ENCODE results near the gene C1QTNF5. TPM values are rescaled to one million over a fixed set of nuclear protein-coding genes. Genes with fewer than 3 reads are reported as not detected.

The C1QTNF5 gene
- total RNA-seq, 5 donors from 2014 or later (not counting 1 experiment from before 2014, with no cell fraction given): not detected

DNA sequence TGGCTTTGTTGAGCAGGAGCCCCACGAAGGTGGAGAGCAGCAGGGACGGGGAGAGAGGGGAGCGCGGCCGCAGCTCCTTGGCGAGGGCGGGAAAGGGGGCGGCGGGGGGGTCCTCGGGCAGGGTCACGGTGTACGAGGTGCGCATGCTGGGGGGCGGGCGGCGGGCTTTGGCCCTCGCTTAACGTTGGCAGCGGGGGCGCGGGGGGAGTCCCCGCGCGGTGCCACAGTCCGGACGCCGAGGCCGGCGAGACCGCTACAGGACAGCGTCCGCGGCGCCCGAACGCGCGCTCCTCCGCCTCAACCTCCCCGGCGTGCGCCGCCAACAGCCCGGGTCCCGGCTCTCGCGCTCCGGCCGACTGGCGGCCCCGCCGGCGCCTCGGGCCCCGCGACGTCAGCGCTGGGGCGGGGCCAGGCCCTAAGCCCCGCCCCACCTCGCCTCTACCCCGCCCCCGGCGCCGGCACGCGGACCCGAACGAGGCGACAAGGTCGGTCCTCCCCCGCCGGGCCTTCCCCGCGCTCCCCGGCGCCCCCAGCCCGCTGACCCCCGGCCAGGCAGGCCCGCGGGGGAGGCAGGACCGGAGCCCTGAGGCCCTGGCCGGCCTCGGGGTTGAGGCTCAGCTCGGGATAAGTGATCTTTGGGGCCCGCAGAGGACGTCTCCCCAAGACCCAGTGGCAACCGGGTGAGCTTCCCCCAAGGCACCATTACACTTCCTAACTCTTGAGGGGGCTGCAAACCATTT is 23.3 kb upstream of the C1QTNF5 start:
- peak in 20 of 35 experiments; percentile 11 to 69 (median 33) for DNase-seq
- no peak overlapping the region for H3K27ac Mint-ChIP-seq
- H3K36me3 ChIP-seq (ENCODE audit: control insufficient read depth in 2 of 2, extremely low read depth in 1 of 2, insufficient read depth in 1 of 2, low read length in 1 of 2): no peaks in the 10 kb centered on the region
- no peak overlapping the region for H3K27ac ChIP-seq (ENCODE audit: low read length)
- WGBS (ENCODE audit: insufficient coverage): 2% methylated on average over 76 of the region's 88 CpGs
- H3K4me3 Mint-ChIP-seq: peak overlapping the region; percentile 73 to 85 (median 79)
- CTCF ChIA-PET: interaction anchor here (0.5 to 1.6 kb wide), 4 partner anchors 8 to 81 kb away, joined by 3 to 7 read pairs (median 6); no protein-coding TSS in a partner anchor
- no peaks in the 10 kb centered on the region for H3K36me3 Mint-ChIP-seq
- POLR2A ChIA-PET: no interaction called here
- H3K9me3 ChIP-seq: no peaks in the 10 kb centered on the region
- peak overlapping the region; percentile 23 to 32 for H3K4me3 ChIP-seq (ENCODE audit: control insufficient read depth in 1 of 2, extremely low read depth in 1 of 2, low read length in 1 of 2)
- peaks cover 8 to 14% (median 9%) of the 10 kb centered on the region in 3 donors for H3K4me1 Mint-ChIP-seq
- H3K9me3 Mint-ChIP-seq: no peaks in the 10 kb centered on the region
- H3K27me3 ChIP-seq (replicated peaks in 1 of 2; ENCODE audit: control insufficient read depth in 2 of 2, extremely low read depth in 1 of 2, insufficient read depth in 2 of 2, low read length in 1 of 2): peaks cover 12 to 62% of the 10 kb centered on the region in 2 experiments
- H3K4me1 ChIP-seq (ENCODE audit: control insufficient read depth in 1 of 2, extremely low read depth in 1 of 2, insufficient read depth in 2 of 2, low read length in 2 of 2): peaks cover 0 to 14% of the 10 kb centered on the region in 2 experiments
- ATAC-seq (replicated peaks in 1 of 4): peak; percentile 86 to 91 (median 89)
- H3K27me3 Mint-ChIP-seq: peaks cover 34 to 53% of the 10 kb centered on the region in 2 donors

DNA sequence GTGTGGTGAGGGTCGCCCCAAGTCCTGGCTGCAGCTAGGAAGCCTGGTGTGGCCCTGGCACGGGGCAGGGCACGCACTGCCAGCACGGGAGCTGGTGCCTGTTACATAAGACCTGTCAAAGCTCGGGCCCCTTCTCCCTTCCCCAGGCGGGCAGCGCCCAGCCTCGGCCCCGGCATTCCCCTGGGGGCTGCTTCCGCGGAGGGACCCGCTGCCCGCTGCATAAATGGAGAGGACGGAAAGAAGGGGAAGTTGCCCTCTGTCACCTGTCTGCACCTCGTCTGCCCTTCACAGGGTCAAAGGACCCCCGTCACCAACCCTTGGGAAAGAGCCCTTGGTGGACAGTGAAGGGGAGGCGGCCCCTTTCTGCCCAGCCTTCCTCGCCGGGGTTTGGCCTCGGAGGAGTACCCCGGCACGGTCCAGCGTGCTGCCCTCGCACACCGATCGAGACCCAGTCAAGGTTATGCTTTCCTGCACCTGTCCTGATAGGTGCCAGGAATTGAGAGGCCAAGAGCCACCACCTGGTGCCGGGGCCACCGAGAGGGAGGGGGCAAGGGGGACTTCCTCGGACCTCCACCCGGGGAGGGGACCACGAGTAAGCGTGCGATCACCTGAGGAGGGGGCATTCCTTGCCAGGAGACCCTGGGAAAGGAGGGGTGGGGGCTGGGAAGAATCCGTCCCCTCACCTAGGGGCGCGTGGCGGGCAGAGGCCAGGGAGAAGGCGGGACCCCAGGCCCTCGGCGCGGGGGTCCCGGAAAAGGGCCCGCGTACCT is 22.6 kb upstream of the C1QTNF5 start:
- Histone ChIP-seq H3K4me3 (ENCODE audit: control insufficient read depth in 1 of 2, extremely low read depth in 1 of 2, low read length in 1 of 2) (peak overlapping the region in 1 of 2 donors; percentile 23), H3K27ac (ENCODE audit: low read length) (no peak overlapping the region), H3K4me1 (ENCODE audit: control insufficient read depth in 1 of 2, extremely low read depth in 1 of 2, insufficient read depth in 2 of 2, low read length in 2 of 2) (peaks cover 0 to 14% of the 10 kb centered on the region in 2 experiments), H3K36me3 (ENCODE audit: control insufficient read depth in 2 of 2, extremely low read depth in 1 of 2, insufficient read depth in 1 of 2, low read length in 1 of 2) (no peaks in the 10 kb centered on the region), H3K27me3 (replicated peaks in 1 of 2; ENCODE audit: control insufficient read depth in 2 of 2, extremely low read depth in 1 of 2, insufficient read depth in 2 of 2, low read length in 1 of 2) (peaks cover 12 to 54% of the 10 kb centered on the region in 2 experiments), H3K9me3 (no peaks in the 10 kb centered on the region)
- no peak overlapping the region for H3K27ac Mint-ChIP-seq
- H3K27me3 Mint-ChIP-seq: peaks cover 31 to 52% of the 10 kb centered on the region in 2 donors
- no peaks in the 10 kb centered on the region for H3K36me3 Mint-ChIP-seq
- CTCF ChIA-PET: interaction anchor here in 1 of 2 donors (0.5 kb wide), 1 partner anchor 507 kb away, joined by 3 read pairs; no protein-coding TSS in a partner anchor
- ATAC-seq (replicated peaks in 1 of 4): no peak
- POLR2A ChIA-PET: interaction anchor here in 1 of 2 donors (0.5 kb wide), 1 partner anchor 150 kb away, joined by 6 read pairs; no protein-coding TSS in a partner anchor
- DNase-seq: no peak
- WGBS (ENCODE audit: insufficient coverage): 29% methylated on average over 29 of the region's 44 CpGs
- H3K4me3 Mint-ChIP-seq: peak overlapping the region; percentile 31 to 67 (median 34)
- H3K9me3 Mint-ChIP-seq: no peaks in the 10 kb centered on the region
- peaks cover 8 to 14% (median 9%) of the 10 kb centered on the region in 3 donors for H3K4me1 Mint-ChIP-seq

DNA sequence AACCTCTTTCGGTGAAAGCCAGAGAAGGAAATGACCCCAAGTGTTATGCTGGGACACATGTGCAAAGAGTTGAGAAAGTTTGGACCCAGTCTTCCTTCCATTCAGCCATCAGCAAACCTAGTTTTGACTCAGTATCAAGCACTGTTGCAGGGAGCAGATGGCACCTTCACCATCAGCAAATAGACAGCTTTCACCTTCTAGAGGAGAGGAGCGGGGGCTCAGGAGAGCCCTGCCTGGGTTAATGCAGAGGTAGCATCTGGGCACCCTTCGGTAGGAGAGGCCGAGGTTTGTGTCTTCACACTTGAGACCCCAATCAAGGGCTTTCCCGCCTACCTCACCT is 22.0 kb upstream of the C1QTNF5 start:
- H3K4me1 ChIP-seq (ENCODE audit: control insufficient read depth in 1 of 2, extremely low read depth in 1 of 2, insufficient read depth in 2 of 2, low read length in 2 of 2): peaks cover 0 to 14% of the 10 kb centered on the region in 2 experiments
- no peaks in the 10 kb centered on the region for H3K36me3 Mint-ChIP-seq
- no peak for DNase-seq
- ChIA-PET CTCF (interaction anchor here in 1 of 2 donors (0.5 to 2.1 kb wide), 2 partner anchors 14 to 507 kb away, joined by 3 to 5 read pairs; no protein-coding TSS in a partner anchor), POLR2A (interaction anchor here in 1 of 2 donors (0.5 kb wide), 1 partner anchor 150 kb away, joined by 6 read pairs; no protein-coding TSS in a partner anchor)
- H3K27ac Mint-ChIP-seq: no peak overlapping the region
- peaks cover 8 to 14% (median 9%) of the 10 kb centered on the region in 3 donors for H3K4me1 Mint-ChIP-seq
- H3K27me3 ChIP-seq (replicated peaks in 1 of 2; ENCODE audit: control insufficient read depth in 2 of 2, extremely low read depth in 1 of 2, insufficient read depth in 2 of 2, low read length in 1 of 2): peaks cover 12 to 49% of the 10 kb centered on the region in 2 experiments
- no peak overlapping the region for H3K27ac ChIP-seq (ENCODE audit: low read length)
- H3K4me3 ChIP-seq (ENCODE audit: control insufficient read depth in 1 of 2, extremely low read depth in 1 of 2, low read length in 1 of 2): no peak overlapping the region
- H3K9me3 ChIP-seq: no peaks in the 10 kb centered on the region
- H3K4me3 Mint-ChIP-seq: peak overlapping the region in 1 of 3 donors; percentile 67
- no peaks in the 10 kb centered on the region for H3K9me3 Mint-ChIP-seq
- WGBS (ENCODE audit: insufficient coverage): 92% methylated on average over 5 of the region's 5 CpGs
- no peak for ATAC-seq (replicated peaks in 1 of 4)
- no peaks in the 10 kb centered on the region for H3K36me3 ChIP-seq (ENCODE audit: control insufficient read depth in 2 of 2, extremely low read depth in 1 of 2, insufficient read depth in 1 of 2, low read length in 1 of 2)
- peaks cover 30 to 46% of the 10 kb centered on the region in 2 donors for H3K27me3 Mint-ChIP-seq

DNA sequence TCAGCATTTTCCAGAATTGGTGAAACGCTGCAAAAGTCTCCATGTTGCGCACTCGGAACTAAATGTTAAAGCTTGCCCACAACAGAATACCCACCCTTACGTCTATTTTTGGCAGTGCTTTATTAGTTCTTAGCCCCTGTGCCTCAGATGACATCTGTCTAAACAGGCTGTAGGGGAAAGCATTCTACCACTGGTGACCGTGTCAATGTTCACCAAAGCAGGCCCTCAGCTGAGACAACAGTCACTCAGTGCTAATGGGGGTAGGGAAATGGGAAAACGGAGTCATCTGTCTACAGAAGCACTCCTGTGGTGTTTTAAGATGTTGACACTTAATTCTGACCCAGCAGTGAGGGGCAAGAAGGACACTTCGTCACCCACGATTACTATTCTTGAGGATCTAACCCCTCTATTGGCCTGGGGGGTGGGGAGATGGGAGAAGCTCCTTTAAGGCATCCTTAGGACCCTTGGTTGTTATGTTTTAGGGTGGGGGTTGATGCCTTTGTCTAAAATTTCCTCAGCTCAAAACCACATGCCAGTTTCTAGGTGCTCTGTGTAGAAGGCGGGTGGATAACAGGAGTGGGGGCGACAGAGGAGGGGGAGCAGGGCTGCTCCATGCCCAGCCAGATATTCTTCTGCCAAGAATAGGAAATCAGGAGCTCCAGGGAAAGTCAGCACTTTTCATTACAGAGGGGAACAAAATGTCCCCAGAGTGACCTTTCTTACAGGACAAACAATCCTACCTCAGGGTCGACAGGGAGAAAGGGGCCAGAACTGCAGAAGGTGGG is 21.4 kb upstream of the C1QTNF5 start:
- no peak overlapping the region for H3K27ac Mint-ChIP-seq

DNA sequence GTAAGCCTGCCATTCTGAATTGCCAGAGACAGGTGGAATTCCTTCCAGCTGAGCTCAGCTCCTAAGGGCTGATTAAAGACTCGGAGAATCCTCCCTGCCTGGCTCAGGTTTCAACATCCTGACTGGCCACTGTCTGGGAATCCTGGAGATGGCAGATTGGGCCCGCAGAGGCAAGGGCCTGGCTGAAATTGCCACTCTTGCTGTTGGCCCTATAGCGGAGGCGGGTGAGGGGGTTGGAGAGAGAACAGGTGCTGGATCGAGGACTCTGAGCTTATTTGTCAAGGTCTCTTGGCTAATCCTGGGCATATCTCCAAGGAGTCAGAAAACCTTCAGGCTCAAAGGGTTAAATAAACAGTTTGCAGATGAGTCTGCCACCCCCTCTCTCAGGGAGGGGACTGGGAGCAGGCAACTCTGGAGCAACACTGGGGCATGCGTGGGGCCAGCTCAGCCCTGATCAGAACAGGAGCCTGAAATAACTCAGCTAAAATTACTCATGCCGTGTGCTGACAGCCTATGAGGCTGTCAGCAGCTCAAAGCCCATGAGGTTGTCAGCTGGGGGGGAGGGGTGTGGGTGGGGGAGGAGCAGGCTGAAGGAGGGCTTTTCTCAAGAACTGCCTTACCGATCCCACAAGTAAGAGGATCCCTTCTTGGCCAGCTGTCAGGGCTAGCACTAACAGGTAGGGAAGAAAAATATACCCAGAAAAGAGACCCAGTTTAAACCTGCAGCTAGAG is 20.5 kb upstream of the C1QTNF5 start:
- Mint-ChIP-seq H3K36me3 (no peaks in the 10 kb centered on the region), H3K4me3 (no peak overlapping the region), H3K27me3 (peaks cover 15 to 33% of the 10 kb centered on the region in 2 donors), H3K27ac (no peak overlapping the region), H3K4me1 (peaks cover 9 to 19% (median 15%) of the 10 kb centered on the region in 3 donors), H3K9me3 (no peaks in the 10 kb centered on the region)
- ChIA-PET CTCF (interaction anchor here (0.6 to 2.1 kb wide), 6 partner anchors 12 to 372 kb away, joined by 3 to 5 read pairs (median 4); no protein-coding TSS in a partner anchor), POLR2A (interaction anchor here in 1 of 2 donors (0.6 kb wide), 1 partner anchor 23 kb away, joined by 8 read pairs; no protein-coding TSS in a partner anchor)
- Histone ChIP-seq H3K9me3 (no peaks in the 10 kb centered on the region), H3K27me3 (replicated peaks in 1 of 2; ENCODE audit: control insufficient read depth in 2 of 2, extremely low read depth in 1 of 2, insufficient read depth in 2 of 2, low read length in 1 of 2) (peaks cover 12 to 43% of the 10 kb centered on the region in 2 experiments), H3K4me1 (ENCODE audit: control insufficient read depth in 1 of 2, extremely low read depth in 1 of 2, insufficient read depth in 2 of 2, low read length in 2 of 2) (peaks cover 0 to 21% of the 10 kb centered on the region in 2 experiments), H3K36me3 (ENCODE audit: control insufficient read depth in 2 of 2, extremely low read depth in 1 of 2, insufficient read depth in 1 of 2, low read length in 1 of 2) (no peaks in the 10 kb centered on the region), H3K27ac (ENCODE audit: low read length) (no peak overlapping the region), H3K4me3 (ENCODE audit: control insufficient read depth in 1 of 2, extremely low read depth in 1 of 2, low read length in 1 of 2) (no peak overlapping the region)
- 73% methylated on average over 6 of the region's 8 CpGs for WGBS (ENCODE audit: insufficient coverage)
- ATAC-seq (replicated peaks in 1 of 4) (no peak), DNase-seq (no peak)

More for the DNA sequence above, 21.4 kb upstream of the C1QTNF5 start:
- POLR2A ChIA-PET: interaction anchor here in 1 of 2 donors (0.5 kb wide), 1 partner anchor 149 kb away, joined by 6 read pairs; no protein-coding TSS in a partner anchor
- ATAC-seq (replicated peaks in 1 of 4): no peak
- H3K9me3 ChIP-seq: no peaks in the 10 kb centered on the region
- H3K36me3 ChIP-seq (ENCODE audit: control insufficient read depth in 2 of 2, extremely low read depth in 1 of 2, insufficient read depth in 1 of 2, low read length in 1 of 2): no peaks in the 10 kb centered on the region
- no peak for DNase-seq
- peak overlapping the region; percentile 1 to 67 (median 39) for H3K4me3 Mint-ChIP-seq
- H3K9me3 Mint-ChIP-seq: no peaks in the 10 kb centered on the region
- peaks cover 25 to 40% of the 10 kb centered on the region in 2 donors for H3K27me3 Mint-ChIP-seq
- no peaks in the 10 kb centered on the region for H3K36me3 Mint-ChIP-seq
- peaks cover 12 to 46% of the 10 kb centered on the region in 2 experiments for H3K27me3 ChIP-seq (replicated peaks in 1 of 2; ENCODE audit: control insufficient read depth in 2 of 2, extremely low read depth in 1 of 2, insufficient read depth in 2 of 2, low read length in 1 of 2)
- CTCF ChIA-PET: interaction anchor here in 1 of 2 donors (0.5 to 2.1 kb wide), 4 partner anchors 14 to 506 kb away, joined by 3 to 5 read pairs (median 4); no protein-coding TSS in a partner anchor
- H3K4me3 ChIP-seq (ENCODE audit: control insufficient read depth in 1 of 2, extremely low read depth in 1 of 2, low read length in 1 of 2): no peak overlapping the region
- WGBS (ENCODE audit: insufficient coverage): 70% methylated on average over 2 of the region's 11 CpGs
- H3K4me1 ChIP-seq (ENCODE audit: control insufficient read depth in 1 of 2, extremely low read depth in 1 of 2, insufficient read depth in 2 of 2, low read length in 2 of 2): peaks cover 0 to 14% of the 10 kb centered on the region in 2 experiments
- peaks cover 8 to 16% (median 9%) of the 10 kb centered on the region in 3 donors for H3K4me1 Mint-ChIP-seq
- no peak overlapping the region for H3K27ac ChIP-seq (ENCODE audit: low read length)

All from T-cell (primary cell).